Dedifferentiated amniotic fluid mesenchymal stem cell (primary cell): ENCODE measurements around the gene PRKCH.

Experiments used
- DNase-seq: peaks from one replicate; pipeline ENCODE4 v3.0.0-alpha.2; 2016; ENCODE audit errors: extremely low spot score

The PRKCH gene

GRCh38 chr14:61491224-61491623, 169.8 kb downstream of the PRKCH start:
- no peak for DNase-seq

GRCh38 chr14:61491876-61492434, 170.6 kb downstream of the PRKCH start:
- DNase-seq = no peak

GRCh38 chr14:61492474-61492873, 171.1 kb downstream of the PRKCH start:
- no peak for DNase-seq

- peak; percentile 76 for DNase-seq
Observed at GRCh38 chr14:61493239-61493638, 171.9 kb downstream of the PRKCH start.

- no peak for DNase-seq
Observed at GRCh38 chr14:61494018-61494417, 172.6 kb downstream of the PRKCH start.

GRCh38 chr14:61495809-61496208, 174.4 kb downstream of the PRKCH start:
- DNase-seq = no peak

- DNase-seq = no peak
Observed at GRCh38 chr14:61498303-61498702, 176.9 kb downstream of the PRKCH start.

GRCh38 chr14:61498811-61499210, 177.4 kb downstream of the PRKCH start:
- DNase-seq = no peak

GRCh38 chr14:61499991-61500390, 178.6 kb downstream of the PRKCH start:
- DNase-seq = no peak

- DNase-seq = no peak
Observed at GRCh38 chr14:61501714-61502458, 180.5 kb downstream of the PRKCH start.

GRCh38 chr14:61502459-61503093, 181.2 kb downstream of the PRKCH start:
- no peak for DNase-seq

- DNase-seq = no peak
Observed at GRCh38 chr14:61503167-61503801, 181.9 kb downstream of the PRKCH start.

- no peak for DNase-seq
Observed at GRCh38 chr14:61504901-61505300, 183.5 kb downstream of the PRKCH start.

- no peak for DNase-seq
Observed at GRCh38 chr14:61505815-61506809, 184.7 kb downstream of the PRKCH start.

- DNase-seq = no peak
Observed at GRCh38 chr14:61508526-61508925, 187.1 kb downstream of the PRKCH start.

- DNase-seq = no peak
Observed at GRCh38 chr14:61510736-61511557, 189.6 kb downstream of the PRKCH start.

GRCh38 chr14:61511558-61511948, 190.2 kb downstream of the PRKCH start:
- DNase-seq = no peak

GRCh38 chr14:61512026-61512834, 190.9 kb downstream of the PRKCH start:
- DNase-seq = peak; percentile 44

- DNase-seq = no peak
Observed at GRCh38 chr14:61513986-61514830, 192.8 kb downstream of the PRKCH start.
